A673 (cell line): ENCODE measurements around the gene GPR156. TPM values are rescaled to one million over a fixed set of nuclear protein-coding genes. Genes with fewer than 3 reads are reported as not detected.

Source experiments
- BruUV-seq: library from RNA; stranded (reverse); fragments of 400-500 nt; replicated peaks from 2 replicates; lab custom pipeline; 2021; lab: Mats Ljungman, UMichigan
- CTCF ChIA-PET: fragments of 300-600 bp; sonication (Branson Sonifier 250); formaldehyde crosslinking; loops from one replicate; lab custom pipeline; 2022; ENCODE audit warnings: antibody characterized with exemption; lab: Charles Lee
- POLR2A ChIA-PET: fragments of 300-600 bp; sonication (Branson Sonifier 250); formaldehyde crosslinking; loops from one replicate; lab custom pipeline; 2022; ENCODE audit warnings: antibody characterized with exemption; ENCODE audit not compliant: low non-redundant PET; lab: Charles Lee
- DNase-seq: peaks from one replicate; pipeline ENCODE4 v3.0.0-alpha.2; 2015; ENCODE audit warnings: low spot score
- H3K27ac ChIP-seq: fragments of 200-600 bp; sonication (generic); 2 replicates; pipeline ENCODE4 v1.5.1; 2016; ENCODE audit warnings: mixed run types, low read depth, mild to moderate bottlenecking, mixed read lengths, antibody characterized with exemption, low read length; ENCODE audit not compliant: poor library complexity, severe bottlenecking
- H3K27me3 ChIP-seq: fragments of 200-600 bp; sonication (generic); replicated peaks from 2 replicates; pipeline ENCODE4 v1.6.1; 2017; ENCODE audit warnings: mixed run types, low read depth, mild to moderate bottlenecking, mixed read lengths, antibody characterized with exemption, low read length; ENCODE audit not compliant: insufficient read depth, poor library complexity
- H3K36me3 ChIP-seq: fragments of 200-600 bp; sonication (generic); 2 replicates; pipeline ENCODE4 v1.6.1; 2016; ENCODE audit warnings: mixed run types, mild to moderate bottlenecking, mixed read lengths, antibody characterized with exemption, low read length; ENCODE audit not compliant: insufficient read depth, poor library complexity, severe bottlenecking
- H3K4me1 ChIP-seq: fragments of 200-600 bp; sonication (generic); 2 replicates; pipeline ENCODE4 v1.6.1; 2017; ENCODE audit warnings: mixed run types, mild to moderate bottlenecking, mixed read lengths, antibody characterized with exemption, low read length; ENCODE audit not compliant: insufficient read depth, poor library complexity, severe bottlenecking
- H3K4me3 ChIP-seq: fragments of 200-600 bp; sonication (generic); 2 replicates; pipeline ENCODE4 v1.5.1; 2016; ENCODE audit warnings: low read depth, mixed run types, mild to moderate bottlenecking, mixed read lengths, low read length; ENCODE audit not compliant: poor library complexity, severe bottlenecking
- H3K9me3 ChIP-seq: fragments of 200-600 bp; sonication (generic); 2 replicates; pipeline ENCODE4 v1.6.1; 2016; ENCODE audit warnings: mixed run types, low read depth, mild to moderate bottlenecking, mixed read lengths, antibody characterized with exemption, low read length; ENCODE audit not compliant: poor library complexity, severe bottlenecking
- CTCF ChIP-seq: fragments of 300-800, 200-600 bp; sonication (generic); conservative IDR thresholded peaks from 2 replicates; pipeline ENCODE4 v1.5.1; 2017; ENCODE audit warnings: low read depth, mild to moderate bottlenecking, antibody characterized with exemption, low read length, moderate library complexity, mixed read lengths
- EZH2 ChIP-seq: fragments of 200-600 bp; sonication (generic); IDR thresholded peaks from 2 replicates; pipeline ENCODE4 v1.6.1; 2017; ENCODE audit warnings: borderline replicate concordance, low read depth, mild to moderate bottlenecking, mixed read lengths, antibody characterized with exemption, low read length; ENCODE audit not compliant: poor library complexity, severe bottlenecking
- intact Hi-C: fragments of 100-400 bp; cut with micrococcal nuclease; formaldehyde crosslinking; loops from one replicate; pipeline ENCODE4 v1.10.0; 2022; ENCODE audit not compliant: unreplicated experiment
- total RNA-seq: library from RNA; stranded (reverse); gene quantifications from 2 replicates; pipeline ENCODE4 v1.2.3, GENCODE V29; 2021

Gene GPR156
- total RNA-seq, 1 experiment from 2014 or later, result 0.62 TPM

GRCh38 chr3:120276767-120277166 is 8.3 kb downstream of the GPR156 start:
- Histone ChIP-seq H3K27ac (no peak overlapping the region), H3K4me3 (no peak overlapping the region), H3K9me3 (no peaks in the 10 kb centered on the region), H3K4me1 (peaks cover under 1% of the 10 kb centered on the region), H3K36me3 (no peaks in the 10 kb centered on the region), H3K27me3 (no peaks in the 10 kb centered on the region)
- ChIA-PET CTCF (no interaction called here), POLR2A (no interaction called here)
- intact Hi-C loops, result loop anchor here (2.0 kb wide), 1 partner anchor 18 kb away; no protein-coding TSS in a partner anchor
- DNase-seq, result no peak
- TF ChIP-seq EZH2, result no peak
- TF ChIP-seq CTCF, result no peak
- no TSS peak for BruUV-seq

- Histone ChIP-seq H3K4me1 (peaks cover 3% of the 10 kb centered on the region), H3K27me3 (no peaks in the 10 kb centered on the region), H3K9me3 (no peaks in the 10 kb centered on the region), H3K4me3 (no peak overlapping the region), H3K27ac (no peak overlapping the region), H3K36me3 (no peaks in the 10 kb centered on the region)
- BruUV-seq, result no TSS peak
- CTCF ChIA-PET, result no interaction called here
- TF ChIP-seq CTCF (no peak), EZH2 (no peak)
- DNase-seq, result no peak
- POLR2A ChIA-PET, result no interaction called here
- intact Hi-C loops, result loop anchor here (2.0 kb wide), 1 partner anchor 19 kb away; no protein-coding TSS in a partner anchor
Observed at GRCh38 chr3:120275618-120276017, 9.4 kb downstream of the GPR156 start.

DNA sequence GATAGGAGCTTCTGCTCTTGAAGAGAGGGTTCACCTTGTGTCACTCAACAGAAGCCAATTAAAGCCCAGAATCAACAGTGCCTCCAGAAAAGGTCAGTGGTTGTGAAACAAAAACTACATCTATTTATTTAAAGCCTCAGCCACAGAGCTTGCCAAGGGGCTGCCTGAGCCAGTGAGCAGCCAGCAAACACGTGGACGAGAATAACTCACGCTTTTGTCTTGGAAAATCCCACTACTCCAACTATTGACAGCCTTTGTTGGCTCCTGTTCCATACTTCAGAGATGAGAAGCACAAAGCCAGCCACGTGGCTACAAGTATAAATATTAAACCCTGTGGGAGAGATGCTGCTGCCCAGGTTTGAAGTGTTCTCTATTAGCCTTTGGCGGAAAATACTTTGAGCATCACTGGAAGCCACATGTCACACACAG is 10.3 kb downstream of the GPR156 start:
- Histone ChIP-seq H3K4me1 (peaks cover 3% of the 10 kb centered on the region), H3K4me3 (no peak overlapping the region), H3K27ac (no peak overlapping the region), H3K36me3 (no peaks in the 10 kb centered on the region), H3K27me3 (no peaks in the 10 kb centered on the region), H3K9me3 (no peaks in the 10 kb centered on the region)
- intact Hi-C loops, result no loop called here
- ChIA-PET POLR2A (no interaction called here), CTCF (no interaction called here)
- no TSS peak for BruUV-seq
- TF ChIP-seq CTCF (no peak), EZH2 (no peak)
- no peak for DNase-seq
